ENCODE measurements around the gene DNAJC10.
"Not testable (repeated sequence)": the region's sequence is repeated elsewhere in the genome, so short reads cannot be mapped to it uniquely, and the experiment has no call there.

Gene DNAJC10

GRCh38 chr2:182682210-182682609 is 33.8 kb upstream of the DNAJC10 start:
- no peaks in the 10 kb centered on the region for H4K20me1 ChIP-seq (ENCODE audit: insufficient read depth, low read length)
- H3K4me3 ChIP-seq (ENCODE audit: low read depth, low read length, poor library complexity, severe bottlenecking): no peak overlapping the region
- H3K79me2 ChIP-seq (ENCODE audit: insufficient read depth, low read length): no peaks in the 10 kb centered on the region
- H3K9me2 ChIP-seq (ENCODE audit: low read depth, low read length): no peaks in the 10 kb centered on the region
- no peak overlapping the region for H3K4me2 ChIP-seq (ENCODE audit: low read length)
- no peaks in the 10 kb centered on the region for H3K27me3 ChIP-seq (ENCODE audit: insufficient read depth, low read length)
- no peak overlapping the region for H2AFZ ChIP-seq (ENCODE audit: low read length)
- no peaks in the 10 kb centered on the region for H3K4me1 ChIP-seq (ENCODE audit: insufficient read depth, low read length, severe bottlenecking)
- no peaks in the 10 kb centered on the region for H3K9me3 ChIP-seq (ENCODE audit: low read length)
- TF ChIP-seq EZH2 (IDR thresholded peaks at IDR 0.05; ENCODE audit: borderline replicate concordance, low read length) (no peak), CTCF (IDR thresholded peaks at IDR 0.05; ENCODE audit: low read length) (no peak)
- H3F3A ChIP-seq (ENCODE audit: insufficient read depth, low read length): no peaks in the 10 kb centered on the region
- H3K27ac ChIP-seq (ENCODE audit: low read depth, low read length, poor library complexity, severe bottlenecking): no peak overlapping the region
- H3K36me3 ChIP-seq (ENCODE audit: insufficient read depth, low read length): no peaks in the 10 kb centered on the region
- H3K9ac ChIP-seq (ENCODE audit: low read length): no peak overlapping the region

GRCh38 chr2:182685559-182685958 is 30.5 kb upstream of the DNAJC10 start:
- no peak overlapping the region for H3K9ac ChIP-seq (ENCODE audit: low read length)
- no peaks in the 10 kb centered on the region for H3K4me1 ChIP-seq (ENCODE audit: insufficient read depth, low read length, severe bottlenecking)
- no peaks in the 10 kb centered on the region for H3F3A ChIP-seq (ENCODE audit: insufficient read depth, low read length)
- no peaks in the 10 kb centered on the region for H3K9me3 ChIP-seq (ENCODE audit: low read length)
- TF ChIP-seq EZH2 (IDR thresholded peaks at IDR 0.05; ENCODE audit: borderline replicate concordance, low read length) (no peak), CTCF (IDR thresholded peaks at IDR 0.05; ENCODE audit: low read length) (no peak)
- H3K27ac ChIP-seq (ENCODE audit: low read depth, low read length, poor library complexity, severe bottlenecking): no peak overlapping the region
- H3K79me2 ChIP-seq (ENCODE audit: insufficient read depth, low read length): no peaks in the 10 kb centered on the region
- no peak overlapping the region for H3K4me2 ChIP-seq (ENCODE audit: low read length)
- H2AFZ ChIP-seq (ENCODE audit: low read length): no peak overlapping the region
- no peak overlapping the region for H3K4me3 ChIP-seq (ENCODE audit: low read depth, low read length, poor library complexity, severe bottlenecking)
- no peaks in the 10 kb centered on the region for H3K36me3 ChIP-seq (ENCODE audit: insufficient read depth, low read length)
- no peaks in the 10 kb centered on the region for H3K27me3 ChIP-seq (ENCODE audit: insufficient read depth, low read length)
- H3K9me2 ChIP-seq (ENCODE audit: low read depth, low read length): no peaks in the 10 kb centered on the region
- H4K20me1 ChIP-seq (ENCODE audit: insufficient read depth, low read length): no peaks in the 10 kb centered on the region

GRCh38 chr2:182686763-182687162 is 29.3 kb upstream of the DNAJC10 start:
- H3K9me3 ChIP-seq (ENCODE audit: low read length); H3K9me2 ChIP-seq (ENCODE audit: low read depth, low read length); H3K9ac ChIP-seq (ENCODE audit: low read length); H3K27ac ChIP-seq (ENCODE audit: low read depth, low read length, poor library complexity, severe bottlenecking); H3F3A ChIP-seq (ENCODE audit: insufficient read depth, low read length); H3K4me2 ChIP-seq (ENCODE audit: low read length); H3K36me3 ChIP-seq (ENCODE audit: insufficient read depth, low read length); H4K20me1 ChIP-seq (ENCODE audit: insufficient read depth, low read length); H3K4me1 ChIP-seq (ENCODE audit: insufficient read depth, low read length, severe bottlenecking); H3K27me3 ChIP-seq (ENCODE audit: insufficient read depth, low read length); H3K79me2 ChIP-seq (ENCODE audit: insufficient read depth, low read length); H2AFZ ChIP-seq (ENCODE audit: low read length); H3K4me3 ChIP-seq (ENCODE audit: low read depth, low read length, poor library complexity, severe bottlenecking): not testable (repeated sequence)

GRCh38 chr2:182694189-182694588 is 21.9 kb upstream of the DNAJC10 start:
- no peaks in the 10 kb centered on the region for H3K9me3 ChIP-seq (ENCODE audit: low read length)
- no peaks in the 10 kb centered on the region for H3K4me1 ChIP-seq (ENCODE audit: insufficient read depth, low read length, severe bottlenecking)
- no peaks in the 10 kb centered on the region for H3K9me2 ChIP-seq (ENCODE audit: low read depth, low read length)
- H3K9ac ChIP-seq (ENCODE audit: low read length): no peak overlapping the region
- H3K79me2 ChIP-seq (ENCODE audit: insufficient read depth, low read length): no peaks in the 10 kb centered on the region
- H2AFZ ChIP-seq (ENCODE audit: low read length): no peak overlapping the region
- H3K27me3 ChIP-seq (ENCODE audit: insufficient read depth, low read length): no peaks in the 10 kb centered on the region
- no peak overlapping the region for H3K4me3 ChIP-seq (ENCODE audit: low read depth, low read length, poor library complexity, severe bottlenecking)
- H4K20me1 ChIP-seq (ENCODE audit: insufficient read depth, low read length): no peaks in the 10 kb centered on the region
- H3K4me2 ChIP-seq (ENCODE audit: low read length): no peak overlapping the region
- no peaks in the 10 kb centered on the region for H3K36me3 ChIP-seq (ENCODE audit: insufficient read depth, low read length)
- TF ChIP-seq EZH2 (IDR thresholded peaks at IDR 0.05; ENCODE audit: borderline replicate concordance, low read length): no peak
- TF ChIP-seq CTCF (IDR thresholded peaks at IDR 0.05; ENCODE audit: low read length): no peak
- no peaks in the 10 kb centered on the region for H3F3A ChIP-seq (ENCODE audit: insufficient read depth, low read length)
- H3K27ac ChIP-seq (ENCODE audit: low read depth, low read length, poor library complexity, severe bottlenecking): no peak overlapping the region

Data from OCI-LY1 (cell line).